ENCODE results near the gene TMEM156.
"Not testable (repeated sequence)": the region's sequence is repeated elsewhere in the genome, so short reads cannot be mapped to it uniquely, and the experiment has no call there.

The TMEM156 gene

DNA sequence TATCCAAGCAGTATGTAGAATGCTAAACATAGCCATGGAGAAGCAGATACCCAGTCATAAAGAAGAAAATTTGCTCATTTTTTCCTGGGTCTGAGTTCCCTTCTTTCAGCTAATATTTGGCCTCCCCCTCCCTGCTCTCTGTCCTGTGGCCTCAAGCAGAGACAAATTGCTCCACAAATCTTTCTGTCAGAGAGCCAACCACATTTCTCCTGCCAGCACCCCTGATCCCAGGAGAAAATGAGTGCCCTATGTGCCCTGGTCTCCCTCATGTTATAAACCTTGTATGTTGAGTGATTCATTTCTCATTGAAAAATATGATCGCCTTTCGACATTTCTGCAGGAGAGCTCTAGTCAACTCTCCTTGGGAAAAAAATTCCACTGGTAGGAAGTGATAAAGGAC, 82.0 kb downstream of the TMEM156 start:
- Mint-ChIP-seq H3K27ac (no peak overlapping the region), H3K27me3 (peaks cover 3% of the 10 kb centered on the region), H3K4me1 (ENCODE audit: low read depth) (no peaks in the 10 kb centered on the region), H3K4me3 (no peak overlapping the region), H3K9me3 (no peaks in the 10 kb centered on the region), H3K36me3 (ENCODE audit: low read depth) (no peaks in the 10 kb centered on the region)
- intact Hi-C loops (cut with micrococcal nuclease): no loop called here

DNA sequence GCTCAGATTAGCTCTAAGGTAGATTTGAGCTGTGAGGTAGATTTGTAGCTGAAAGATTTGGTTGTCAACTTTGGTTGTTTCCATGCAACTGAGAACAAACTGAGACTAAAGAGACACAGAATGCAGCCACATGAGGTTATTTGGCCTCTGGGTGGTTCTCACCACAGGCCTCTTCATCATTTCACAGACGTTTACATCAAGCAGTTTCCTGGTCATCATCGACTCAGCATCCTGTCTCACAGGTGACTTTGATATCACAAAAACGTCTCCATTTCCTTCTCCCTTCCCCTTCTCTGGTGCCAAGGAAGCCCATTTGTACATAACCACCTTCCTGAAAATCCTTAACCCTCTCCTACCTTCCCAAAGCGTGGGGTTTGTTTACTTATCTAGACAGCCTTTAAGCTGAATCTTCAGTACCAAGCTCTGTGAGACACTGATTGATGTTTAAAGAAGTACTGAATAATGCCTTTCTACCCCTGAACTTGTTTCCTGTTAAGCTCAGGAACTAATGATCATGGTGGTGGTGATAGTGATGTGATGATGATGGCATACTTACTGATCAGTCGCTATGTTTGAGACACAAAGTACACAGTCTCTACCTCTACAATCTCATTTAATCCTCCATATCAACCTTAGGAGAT, 82.7 kb downstream of the TMEM156 start:
- intact Hi-C loops (cut with micrococcal nuclease): no loop called here
- peaks cover 3% of the 10 kb centered on the region for H3K36me3 Mint-ChIP-seq (ENCODE audit: low read depth)
- H3K27me3 Mint-ChIP-seq: peaks cover 3% of the 10 kb centered on the region
- H3K9me3 Mint-ChIP-seq: no peaks in the 10 kb centered on the region
- no peak overlapping the region for H3K4me3 Mint-ChIP-seq
- no peak overlapping the region for H3K27ac Mint-ChIP-seq
- no peaks in the 10 kb centered on the region for H3K4me1 Mint-ChIP-seq (ENCODE audit: low read depth)

DNA sequence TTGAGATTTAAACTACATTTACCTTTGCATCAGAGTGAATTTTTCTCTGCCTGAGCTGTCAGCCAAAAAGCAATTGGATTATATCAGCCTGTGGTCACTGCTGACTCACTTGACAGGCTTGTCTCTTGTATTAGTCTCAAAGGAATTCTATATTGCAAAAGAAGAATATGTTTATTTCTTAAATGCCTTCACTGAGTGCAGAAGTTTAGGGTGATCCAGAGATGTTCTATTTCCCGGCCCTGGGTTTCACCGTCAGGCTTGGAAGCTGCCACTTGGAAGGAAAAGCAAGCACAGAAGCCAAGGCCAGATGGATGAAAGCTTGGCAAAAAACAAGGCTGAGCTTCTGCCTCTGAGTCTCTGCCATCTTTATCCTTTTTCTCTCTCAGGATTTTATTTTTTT, 83.7 kb downstream of the TMEM156 start:
- H3K27ac Mint-ChIP-seq: no peak overlapping the region
- no peaks in the 10 kb centered on the region for H3K4me1 Mint-ChIP-seq (ENCODE audit: low read depth)
- H3K27me3 Mint-ChIP-seq: peaks cover 2% of the 10 kb centered on the region
- no peak overlapping the region for H3K4me3 Mint-ChIP-seq
- peaks cover 9% of the 10 kb centered on the region for H3K36me3 Mint-ChIP-seq (ENCODE audit: low read depth)
- intact Hi-C loops (cut with micrococcal nuclease): no loop called here
- no peaks in the 10 kb centered on the region for H3K9me3 Mint-ChIP-seq

DNA sequence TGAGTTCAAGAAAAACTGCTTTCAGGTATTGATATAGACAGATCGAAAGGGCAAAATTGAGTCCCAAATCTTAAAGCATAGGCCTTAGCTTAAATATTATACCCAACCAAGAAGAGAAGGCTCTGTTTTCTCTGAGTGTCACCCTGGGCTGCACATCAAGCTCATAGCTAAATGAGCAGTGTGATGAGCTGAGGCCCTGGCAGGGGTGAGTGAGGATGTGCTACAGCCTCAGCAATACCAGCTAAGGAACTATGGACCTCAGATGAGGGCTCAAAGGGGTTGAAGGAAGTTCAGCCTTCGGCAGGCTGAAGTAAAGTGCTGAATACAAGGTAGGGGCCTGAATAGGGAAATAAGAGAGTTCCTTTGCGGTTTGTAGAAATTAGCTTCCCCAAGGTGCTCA, 85.3 kb downstream of the TMEM156 start:
- Mint-ChIP-seq H3K36me3 (ENCODE audit: low read depth) (peaks cover 16% of the 10 kb centered on the region), H3K27ac (no peak overlapping the region), H3K4me1 (ENCODE audit: low read depth) (no peaks in the 10 kb centered on the region), H3K4me3 (no peak overlapping the region), H3K9me3 (no peaks in the 10 kb centered on the region), H3K27me3 (no peaks in the 10 kb centered on the region)
- intact Hi-C loops (cut with micrococcal nuclease): no loop called here

DNA sequence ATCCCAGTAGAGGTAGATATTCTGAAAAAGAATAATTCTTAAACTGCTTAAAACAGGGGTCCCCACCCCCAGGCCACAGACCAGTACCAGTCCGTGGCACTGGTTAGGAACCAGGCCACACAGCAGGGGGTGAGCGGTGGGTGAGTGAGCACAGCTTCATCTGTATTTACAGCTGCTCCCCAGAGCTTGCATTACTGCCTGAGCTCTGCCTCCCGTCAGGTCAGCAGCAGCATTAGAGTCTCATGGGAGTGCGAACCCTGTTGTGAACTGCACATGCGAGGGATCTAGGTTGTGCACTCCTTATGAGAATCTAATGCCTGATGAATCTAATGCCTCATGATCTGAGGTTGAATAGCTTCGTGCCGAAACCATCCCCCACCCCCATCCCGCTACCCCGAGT, 87.8 kb downstream of the TMEM156 start:
- Mint-ChIP-seq H3K4me3 (no peak overlapping the region), H3K4me1 (ENCODE audit: low read depth) (no peaks in the 10 kb centered on the region), H3K36me3 (ENCODE audit: low read depth) (peaks cover 39% of the 10 kb centered on the region), H3K27ac (no peak overlapping the region), H3K27me3 (no peaks in the 10 kb centered on the region), H3K9me3 (no peaks in the 10 kb centered on the region)
- intact Hi-C loops (cut with micrococcal nuclease): no loop called here

DNA sequence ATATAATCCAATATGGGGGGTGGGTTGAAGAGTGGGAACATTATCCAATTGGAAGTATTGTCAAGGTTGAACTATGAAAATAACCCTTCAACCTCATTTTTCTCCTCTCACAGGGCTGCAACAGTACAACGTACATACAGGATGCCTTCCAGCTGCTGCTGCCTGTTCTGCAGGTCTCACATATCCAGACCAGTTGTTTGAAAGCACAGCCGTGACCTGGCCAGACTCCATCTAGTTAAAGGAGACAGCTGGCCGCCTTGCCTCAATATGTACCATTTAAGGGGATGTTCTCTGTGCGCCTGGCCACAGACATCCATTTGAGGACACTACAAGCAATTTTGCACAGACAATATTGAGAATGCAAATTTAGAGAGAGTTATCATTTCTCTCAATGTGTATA, 88.9 kb downstream of the TMEM156 start:
- no peak overlapping the region for H3K4me3 Mint-ChIP-seq
- H3K27ac Mint-ChIP-seq: no peak overlapping the region
- peaks cover 41% of the 10 kb centered on the region for H3K36me3 Mint-ChIP-seq (ENCODE audit: low read depth)
- intact Hi-C loops (cut with micrococcal nuclease): no loop called here
- H3K27me3 Mint-ChIP-seq: no peaks in the 10 kb centered on the region
- H3K9me3 Mint-ChIP-seq: no peaks in the 10 kb centered on the region
- H3K4me1 Mint-ChIP-seq (ENCODE audit: low read depth): no peaks in the 10 kb centered on the region

DNA sequence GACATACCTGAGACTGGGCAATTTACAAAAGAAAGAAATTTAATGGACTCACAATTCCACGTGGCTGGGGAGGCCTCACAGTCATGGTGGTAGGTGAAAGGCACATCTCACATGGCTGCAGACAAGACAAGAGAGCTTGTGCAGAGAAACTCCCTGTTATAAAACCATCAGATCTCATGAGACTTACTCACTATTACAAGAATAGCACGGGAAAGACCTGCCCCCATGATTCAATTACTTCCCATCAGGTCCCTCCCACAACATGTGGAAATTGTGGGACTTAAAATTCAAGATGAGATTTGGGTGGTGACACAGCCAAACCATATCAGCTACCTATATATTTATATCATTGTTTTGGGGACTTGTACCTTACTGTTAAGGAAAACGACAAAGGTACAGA, 90.3 kb downstream of the TMEM156 start:
- H3K27ac Mint-ChIP-seq; intact Hi-C loops (cut with micrococcal nuclease); H3K9me3 Mint-ChIP-seq; H3K4me1 Mint-ChIP-seq (ENCODE audit: low read depth); H3K4me3 Mint-ChIP-seq; H3K27me3 Mint-ChIP-seq: not testable (repeated sequence)
- peaks cover 55% of the 10 kb centered on the region for H3K36me3 Mint-ChIP-seq (ENCODE audit: low read depth)

DNA sequence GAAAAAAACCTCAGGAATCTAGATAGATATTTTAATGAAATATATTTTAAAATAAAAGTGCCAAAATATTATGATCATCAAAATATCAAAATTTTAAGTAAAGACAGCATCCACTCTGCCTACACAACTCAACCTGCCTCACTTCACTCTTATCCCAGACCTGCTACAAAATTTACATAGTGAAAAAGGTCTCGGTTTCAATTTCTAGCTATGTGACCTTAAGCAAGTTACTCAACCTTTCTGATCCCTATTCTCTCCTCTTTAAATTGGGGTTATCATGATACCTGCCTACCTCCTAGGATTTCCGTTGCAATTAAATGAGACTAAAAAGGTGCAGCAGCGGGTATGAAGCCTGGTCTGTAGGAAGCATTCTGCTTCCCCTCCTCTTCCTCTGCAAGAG, 91.7 kb downstream of the TMEM156 start:
- Mint-ChIP-seq H3K27ac (no peak overlapping the region), H3K36me3 (ENCODE audit: low read depth) (peaks cover 68% of the 10 kb centered on the region), H3K4me3 (no peak overlapping the region), H3K27me3 (no peaks in the 10 kb centered on the region), H3K9me3 (no peaks in the 10 kb centered on the region), H3K4me1 (ENCODE audit: low read depth) (no peaks in the 10 kb centered on the region)
- intact Hi-C loops (cut with micrococcal nuclease): no loop called here

DNA sequence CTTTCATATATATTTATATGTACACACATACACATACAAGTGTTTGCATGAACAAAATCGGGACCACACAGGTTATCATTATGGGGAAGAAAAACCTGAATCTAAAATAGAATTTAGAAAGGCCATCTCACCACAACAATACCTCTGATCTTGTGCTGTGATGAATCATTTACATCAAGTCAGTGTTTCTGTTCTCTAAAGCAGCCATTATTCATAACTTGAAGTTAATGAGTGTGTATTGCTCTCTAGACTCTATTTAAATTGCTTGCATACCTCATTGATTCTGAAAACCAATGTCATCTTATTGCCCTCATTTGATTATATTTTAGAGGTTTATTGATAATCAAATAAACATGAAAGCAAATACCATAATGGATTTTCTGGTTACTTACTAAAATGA, 93.0 kb downstream of the TMEM156 start:
- H3K27me3 Mint-ChIP-seq: no peaks in the 10 kb centered on the region
- peaks cover 67% of the 10 kb centered on the region for H3K36me3 Mint-ChIP-seq (ENCODE audit: low read depth)
- no peaks in the 10 kb centered on the region for H3K9me3 Mint-ChIP-seq
- H3K4me3 Mint-ChIP-seq: no peak overlapping the region
- no peak overlapping the region for H3K27ac Mint-ChIP-seq
- no peaks in the 10 kb centered on the region for H3K4me1 Mint-ChIP-seq (ENCODE audit: low read depth)
- intact Hi-C loops (cut with micrococcal nuclease): no loop called here

DNA sequence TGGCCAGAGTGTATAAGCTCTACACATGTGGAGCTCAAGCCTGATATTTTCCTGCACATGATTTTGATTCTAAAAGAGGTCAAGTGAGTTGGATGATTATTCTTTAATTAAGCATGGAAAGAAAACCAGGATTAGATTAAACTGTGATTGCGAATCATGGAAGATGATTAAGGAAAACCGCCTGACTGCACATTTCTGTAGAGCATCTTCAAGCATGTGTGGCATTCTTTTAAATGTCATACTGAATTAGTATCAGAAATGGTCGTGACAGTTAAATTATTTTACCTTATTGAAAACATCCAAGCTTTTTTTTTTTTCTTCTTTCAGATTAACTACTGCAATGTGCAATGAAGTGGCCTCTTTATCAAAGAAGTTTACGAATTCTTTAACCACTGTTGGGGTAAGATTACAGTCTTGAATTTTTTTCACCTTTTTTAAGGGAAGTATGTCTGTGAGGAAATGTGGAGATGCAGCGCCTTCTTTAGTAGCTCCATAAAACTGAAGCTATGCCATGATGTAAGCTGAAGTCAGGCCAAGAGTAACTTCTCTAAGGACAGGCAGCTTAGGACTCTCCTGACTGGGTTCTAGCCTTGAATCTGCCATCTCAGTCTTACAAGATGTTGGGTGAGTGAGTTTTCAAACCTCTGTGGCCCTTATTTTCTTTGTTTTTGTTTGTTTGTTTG, 96.7 kb downstream of the TMEM156 start:
- H3K36me3 Mint-ChIP-seq (ENCODE audit: low read depth): peaks cover 68% of the 10 kb centered on the region
- intact Hi-C loops (cut with micrococcal nuclease): no loop called here
- no peak overlapping the region for H3K27ac Mint-ChIP-seq
- H3K4me1 Mint-ChIP-seq (ENCODE audit: low read depth): no peaks in the 10 kb centered on the region
- H3K4me3 Mint-ChIP-seq: no peak overlapping the region
- no peaks in the 10 kb centered on the region for H3K27me3 Mint-ChIP-seq
- no peaks in the 10 kb centered on the region for H3K9me3 Mint-ChIP-seq

DNA sequence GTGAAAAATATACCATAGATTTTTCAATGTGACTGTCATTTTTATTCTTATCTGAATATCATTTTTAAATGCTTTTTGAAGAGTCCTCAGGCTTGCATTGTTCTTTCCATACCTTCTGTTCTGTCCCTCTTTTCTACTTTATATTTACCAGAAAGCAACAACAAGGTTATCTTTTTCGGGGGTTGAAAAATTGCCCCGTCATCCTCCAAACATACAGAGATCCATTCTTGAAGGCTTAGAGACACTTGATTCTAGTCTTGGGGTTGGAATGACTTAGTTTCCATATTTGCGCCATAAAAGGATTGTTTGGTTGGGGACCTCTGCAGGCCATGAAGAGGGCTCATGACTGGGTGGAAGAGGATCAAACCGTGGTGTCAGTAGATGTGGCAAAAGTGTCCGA, 101.1 kb downstream of the TMEM156 start:
- no peaks in the 10 kb centered on the region for H3K27me3 Mint-ChIP-seq
- no peak overlapping the region for H3K4me3 Mint-ChIP-seq
- no peaks in the 10 kb centered on the region for H3K9me3 Mint-ChIP-seq
- H3K36me3 Mint-ChIP-seq (ENCODE audit: low read depth): peaks cover 73% of the 10 kb centered on the region
- H3K4me1 Mint-ChIP-seq (ENCODE audit: low read depth): no peaks in the 10 kb centered on the region
- no peak overlapping the region for H3K27ac Mint-ChIP-seq
- intact Hi-C loops (cut with micrococcal nuclease): no loop called here

DNA sequence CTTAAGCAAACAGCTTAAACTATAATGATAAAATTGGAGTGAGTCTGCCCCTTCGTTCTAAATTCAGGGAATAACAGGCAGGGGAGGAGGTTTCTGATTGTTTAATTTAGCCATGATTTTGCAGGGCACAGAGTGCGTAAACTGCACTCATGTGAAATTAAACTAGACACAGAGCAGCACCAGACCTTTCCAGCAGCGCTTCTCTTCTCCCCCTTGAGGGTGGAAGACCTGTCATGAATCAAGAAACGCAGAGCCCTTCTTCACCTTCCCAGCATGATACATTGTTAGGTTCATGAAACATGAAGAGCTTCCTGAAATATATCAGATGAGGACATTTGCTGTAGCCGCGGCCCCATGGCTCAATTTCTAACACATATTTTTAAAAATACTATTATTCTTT, 101.5 kb downstream of the TMEM156 start:
- Mint-ChIP-seq H3K9me3 (no peaks in the 10 kb centered on the region), H3K4me3 (no peak overlapping the region), H3K36me3 (ENCODE audit: low read depth) (peaks cover 72% of the 10 kb centered on the region), H3K27ac (no peak overlapping the region), H3K4me1 (ENCODE audit: low read depth) (no peaks in the 10 kb centered on the region), H3K27me3 (no peaks in the 10 kb centered on the region)
- intact Hi-C loops (cut with micrococcal nuclease): no loop called here

DNA sequence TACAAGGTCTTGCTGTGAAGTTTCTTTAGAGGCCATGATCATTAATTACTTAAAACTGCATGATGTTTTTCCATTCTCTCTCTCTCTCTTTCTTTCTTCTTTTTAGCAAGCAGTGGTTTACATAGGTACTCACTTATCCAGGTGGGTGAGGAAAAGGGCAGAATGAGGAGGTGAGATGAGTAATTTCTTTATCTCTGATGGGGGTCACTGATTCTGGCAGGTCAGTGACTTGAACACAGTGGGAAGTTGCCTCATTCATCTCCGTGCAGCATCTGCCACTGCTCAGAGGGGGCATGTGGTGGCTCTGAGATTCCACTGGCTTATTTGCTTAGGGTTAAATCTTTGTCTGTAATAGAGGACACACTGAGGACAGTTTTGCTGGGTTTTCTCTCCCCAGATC, 102.0 kb downstream of the TMEM156 start:
- intact Hi-C loops (cut with micrococcal nuclease): no loop called here
- Mint-ChIP-seq H3K27ac (no peak overlapping the region), H3K36me3 (ENCODE audit: low read depth) (peaks cover 73% of the 10 kb centered on the region), H3K9me3 (no peaks in the 10 kb centered on the region), H3K4me3 (no peak overlapping the region), H3K27me3 (no peaks in the 10 kb centered on the region), H3K4me1 (ENCODE audit: low read depth) (no peaks in the 10 kb centered on the region)

DNA sequence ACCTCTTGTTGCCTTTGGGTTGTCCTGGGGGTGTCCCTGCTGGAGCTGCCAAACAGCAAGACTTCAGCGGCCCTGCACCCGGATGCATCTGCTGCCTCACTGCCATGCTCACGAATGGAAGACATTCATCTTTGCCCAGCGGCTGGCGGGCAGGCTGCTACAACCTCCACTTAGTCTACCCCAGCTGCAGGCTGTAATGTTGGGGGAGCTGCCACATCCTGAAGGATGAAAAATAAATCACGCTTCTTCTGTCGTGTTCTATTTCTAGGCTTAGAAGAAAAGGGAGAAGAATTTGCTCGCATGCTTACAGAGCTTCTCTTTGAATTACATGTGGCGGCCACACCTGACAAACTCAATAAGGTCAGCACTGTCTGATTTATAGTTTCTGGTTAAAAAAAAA, 103.2 kb downstream of the TMEM156 start:
- Mint-ChIP-seq H3K4me1 (ENCODE audit: low read depth) (no peaks in the 10 kb centered on the region), H3K9me3 (no peaks in the 10 kb centered on the region), H3K27ac (no peak overlapping the region), H3K27me3 (no peaks in the 10 kb centered on the region), H3K4me3 (no peak overlapping the region), H3K36me3 (ENCODE audit: low read depth) (peaks cover 66% of the 10 kb centered on the region)
- intact Hi-C loops (cut with micrococcal nuclease): no loop called here

DNA sequence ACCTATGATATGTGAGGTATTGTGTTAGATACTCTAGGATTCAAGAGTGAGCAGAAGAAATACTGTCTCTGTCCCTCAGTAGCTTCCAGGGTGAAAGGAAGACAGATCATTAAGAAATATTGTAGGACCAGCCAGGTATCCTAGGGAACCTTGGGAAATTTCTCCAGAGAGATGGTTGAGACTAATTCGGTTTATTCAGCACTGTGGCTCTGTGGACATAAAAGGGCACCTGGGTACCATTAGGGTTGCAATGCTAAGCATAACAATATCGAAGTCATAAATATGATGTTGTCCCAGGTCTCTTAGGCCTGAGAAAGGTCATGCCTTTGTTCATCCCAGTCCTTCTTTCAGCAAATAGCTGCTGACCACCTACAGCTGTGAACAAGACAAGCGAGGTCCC, 103.6 kb downstream of the TMEM156 start:
- Mint-ChIP-seq H3K27me3 (no peaks in the 10 kb centered on the region), H3K27ac (no peak overlapping the region), H3K36me3 (ENCODE audit: low read depth) (peaks cover 68% of the 10 kb centered on the region), H3K4me1 (ENCODE audit: low read depth) (no peaks in the 10 kb centered on the region), H3K4me3 (no peak overlapping the region), H3K9me3 (no peaks in the 10 kb centered on the region)
- intact Hi-C loops (cut with micrococcal nuclease): no loop called here
